NOMO-1 (cell line): Measurements from ENCODE around the gene PCDHGA5.
"Not testable (repeated sequence)": the region's sequence is repeated elsewhere in the genome, so short reads cannot be mapped to it uniquely, and the experiment has no call there.

Experiments
- DNase-seq, 2 experiments: peaks; one replicate each; lab custom pipeline; 2025; ENCODE audit not compliant: unreplicated experiment in 2 of 2; lab: John Stamatoyannopoulos, UW

The PCDHGA5 gene

DNA sequence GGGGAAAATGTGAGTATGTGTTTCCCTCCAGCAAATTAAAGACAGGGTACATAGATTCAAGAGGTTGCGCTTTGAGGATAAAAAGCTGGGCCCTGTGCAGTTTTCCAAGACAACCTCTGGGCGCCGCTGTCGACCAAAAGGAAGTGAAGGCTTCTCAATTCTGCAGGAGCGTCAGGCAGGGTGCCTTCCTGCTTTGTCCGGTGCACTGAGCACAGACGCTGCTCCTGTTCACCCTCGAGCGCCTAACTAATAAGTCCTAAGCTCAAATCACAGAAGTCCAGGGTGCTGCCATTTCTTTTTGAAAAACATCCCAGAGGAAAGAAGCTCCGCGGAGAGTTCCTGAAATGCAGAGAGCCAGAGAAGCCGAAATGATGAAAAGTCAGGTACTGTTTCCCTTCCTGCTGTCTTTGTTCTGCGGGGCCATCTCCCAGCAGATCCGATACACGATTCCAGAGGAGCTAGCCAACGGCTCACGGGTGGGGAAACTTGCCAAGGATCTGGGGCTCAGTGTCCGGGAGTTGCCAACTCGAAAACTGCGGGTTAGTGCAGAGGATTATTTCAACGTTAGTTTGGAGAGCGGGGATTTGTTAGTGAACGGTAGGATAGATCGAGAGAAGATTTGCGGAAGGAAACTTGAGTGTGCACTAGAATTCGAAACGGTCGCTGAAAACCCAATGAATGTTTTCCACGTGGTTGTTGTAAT is 13.9 kb upstream of the PCDHGA5 start, which contains the start of gene PCDHGB1:
Gene PCDHGB1 (plus strand): TSS at position 183 of the 703 bp plus-strand sequence. CDS start 162 bp downstream, at position 345.
- DNase-seq = no peak

DNA sequence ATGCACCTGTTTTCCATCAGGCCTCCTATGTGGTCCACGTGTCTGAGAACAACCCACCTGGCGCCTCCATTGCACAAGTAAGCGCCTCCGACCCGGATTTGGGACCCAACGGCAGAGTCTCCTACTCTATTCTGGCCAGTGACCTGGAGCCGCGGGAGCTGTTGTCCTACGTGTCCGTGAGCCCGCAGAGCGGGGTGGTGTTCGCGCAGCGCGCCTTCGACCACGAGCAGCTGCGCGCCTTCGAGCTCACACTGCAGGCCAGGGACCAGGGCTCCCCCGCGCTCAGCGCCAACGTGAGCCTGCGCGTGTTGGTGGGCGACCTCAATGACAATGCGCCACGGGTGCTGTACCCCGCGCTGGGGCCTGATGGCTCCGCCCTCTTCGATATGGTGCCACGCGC is 12.4 kb upstream of the PCDHGA5 start:
- no peak for DNase-seq

DNA sequence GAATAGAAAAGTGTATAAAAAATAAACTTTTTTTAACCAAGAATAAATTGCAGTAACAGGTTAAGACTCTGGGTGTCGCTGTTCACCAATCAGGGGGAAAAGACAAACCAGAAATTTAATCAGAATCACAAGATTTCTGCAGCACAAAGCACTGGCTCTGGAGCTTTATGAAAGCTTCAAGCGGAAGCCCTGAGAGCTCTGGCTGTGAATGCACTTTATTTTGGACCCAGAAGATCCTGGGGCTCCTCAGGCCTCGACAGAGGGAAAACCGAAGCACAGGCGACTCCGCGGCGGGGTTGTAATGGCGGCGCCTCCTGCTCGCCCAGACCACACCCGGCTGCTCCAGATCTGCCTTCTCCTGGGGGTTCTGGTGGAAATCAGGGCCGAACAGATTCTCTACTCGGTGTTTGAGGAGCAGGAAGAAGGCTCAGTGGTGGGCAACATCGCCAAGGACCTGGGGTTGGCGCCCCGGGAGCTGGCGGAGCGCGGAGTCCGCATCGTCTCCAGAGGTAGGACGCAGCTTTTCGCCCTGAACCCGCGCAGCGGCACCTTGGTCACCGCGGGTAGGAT is 9.0 kb upstream of the PCDHGA5 start, which contains the start of gene PCDHGA4:
Gene PCDHGA4 (plus strand): TSS at position 122 of the 570 bp plus-strand sequence. CDS start 87 bp downstream, at position 209.
- DNase-seq = no peak

DNA sequence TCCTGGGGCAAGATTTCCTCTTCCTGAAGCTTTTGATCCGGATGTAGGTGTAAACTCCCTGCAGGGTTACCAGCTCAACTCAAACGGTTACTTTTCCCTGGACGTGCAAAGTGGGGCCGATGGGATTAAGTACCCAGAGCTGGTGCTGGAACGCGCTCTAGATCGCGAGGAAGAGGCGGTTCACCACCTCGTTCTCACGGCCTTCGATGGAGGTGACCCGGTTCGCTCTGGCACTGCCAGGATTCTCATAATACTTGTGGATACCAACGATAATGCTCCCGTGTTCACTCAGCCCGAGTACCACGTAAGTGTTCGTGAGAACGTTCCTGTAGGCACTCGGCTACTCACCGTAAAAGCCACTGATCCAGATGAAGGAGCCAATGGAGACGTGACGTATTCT is 8.3 kb upstream of the PCDHGA5 start:
- no peak for DNase-seq

DNA sequence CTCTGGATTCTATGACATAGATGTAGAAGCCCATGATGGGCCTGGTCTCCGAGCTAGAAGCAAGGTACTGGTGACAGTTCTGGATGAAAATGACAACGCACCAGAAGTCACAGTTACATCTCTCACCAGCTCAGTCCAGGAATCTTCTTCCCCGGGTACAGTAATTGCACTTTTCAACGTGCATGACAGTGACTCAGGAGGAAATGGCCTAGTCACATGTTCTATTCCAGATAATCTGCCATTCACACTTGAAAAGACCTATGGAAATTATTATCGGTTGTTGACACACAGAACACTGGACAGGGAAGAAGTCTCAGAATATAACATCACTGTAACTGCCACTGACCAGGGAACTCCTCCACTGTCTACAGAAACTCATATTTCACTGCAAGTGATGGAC is 7.8 kb upstream of the PCDHGA5 start:
- no peak for DNase-seq

DNA sequence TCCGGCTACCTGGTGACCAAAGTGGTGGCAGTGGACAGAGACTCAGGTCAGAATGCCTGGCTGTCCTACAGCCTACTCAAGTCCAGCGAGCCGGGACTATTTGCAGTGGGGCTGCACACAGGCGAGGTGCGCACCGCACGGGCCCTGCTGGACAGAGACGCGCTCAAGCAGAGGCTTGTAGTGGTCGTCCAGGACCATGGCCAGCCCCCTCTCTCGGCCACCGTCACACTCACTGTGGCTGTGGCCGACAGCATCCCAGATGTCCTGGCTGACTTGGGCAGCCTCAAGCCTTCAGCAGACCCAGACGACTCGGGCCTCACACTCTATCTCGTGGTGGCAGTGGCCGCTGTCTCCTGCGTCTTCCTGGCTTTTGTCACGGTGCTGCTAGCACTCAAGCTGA is 7.0 kb upstream of the PCDHGA5 start:
- no peak for DNase-seq

DNA sequence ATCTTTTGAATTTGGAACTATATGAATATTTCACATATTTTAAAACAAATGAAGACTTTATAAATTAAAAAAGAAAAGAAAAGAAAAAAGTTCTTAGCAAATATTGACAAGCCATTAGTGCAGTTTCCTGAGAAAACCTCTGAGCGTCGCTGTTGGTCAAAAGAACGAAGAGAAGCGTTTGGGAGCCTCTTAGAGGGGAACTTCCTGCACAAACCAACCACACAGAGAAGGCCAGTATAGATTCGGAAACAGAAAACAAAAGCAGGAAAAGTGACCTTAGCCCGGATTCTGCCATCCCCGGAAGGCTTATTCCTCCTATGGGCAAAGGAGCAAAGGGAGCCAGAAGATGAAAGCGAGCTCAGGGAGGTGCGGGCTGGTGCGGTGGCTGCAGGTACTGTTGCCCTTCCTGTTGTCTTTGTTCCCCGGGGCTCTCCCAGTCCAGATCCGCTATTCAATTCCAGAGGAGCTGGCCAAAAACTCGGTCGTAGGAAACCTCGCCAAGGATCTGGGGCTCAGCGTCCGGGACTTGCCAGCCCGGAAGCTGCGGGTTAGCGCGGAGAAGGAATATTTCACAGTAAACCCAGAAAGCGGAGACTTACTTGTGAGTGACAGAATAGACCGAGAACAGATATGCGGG is 4.1 kb upstream of the PCDHGA5 start, which contains the start of gene PCDHGB2:
Gene PCDHGB2 (plus strand): TSS at position 205 of the 637 bp plus-strand sequence. CDS start 142 bp downstream, at position 347.
- peak; percentile 47 to 48 for DNase-seq

DNA sequence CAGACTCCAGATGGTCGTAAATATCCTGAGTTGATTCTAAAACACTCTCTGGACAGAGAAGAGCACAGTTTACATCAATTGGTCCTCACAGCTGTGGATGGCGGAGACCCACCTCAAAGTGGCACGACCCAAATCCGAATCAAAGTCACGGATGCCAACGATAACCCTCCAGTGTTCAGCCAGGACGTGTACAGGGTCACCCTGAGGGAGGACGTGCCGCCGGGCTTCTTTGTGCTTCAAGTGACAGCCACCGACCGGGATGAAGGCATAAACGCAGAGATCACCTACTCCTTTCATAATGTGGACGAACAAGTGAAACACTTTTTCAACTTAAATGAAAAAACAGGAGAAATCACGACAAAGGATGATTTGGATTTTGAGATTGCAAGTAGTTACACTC is 3.3 kb upstream of the PCDHGA5 start:
- no peak for DNase-seq

DNA sequence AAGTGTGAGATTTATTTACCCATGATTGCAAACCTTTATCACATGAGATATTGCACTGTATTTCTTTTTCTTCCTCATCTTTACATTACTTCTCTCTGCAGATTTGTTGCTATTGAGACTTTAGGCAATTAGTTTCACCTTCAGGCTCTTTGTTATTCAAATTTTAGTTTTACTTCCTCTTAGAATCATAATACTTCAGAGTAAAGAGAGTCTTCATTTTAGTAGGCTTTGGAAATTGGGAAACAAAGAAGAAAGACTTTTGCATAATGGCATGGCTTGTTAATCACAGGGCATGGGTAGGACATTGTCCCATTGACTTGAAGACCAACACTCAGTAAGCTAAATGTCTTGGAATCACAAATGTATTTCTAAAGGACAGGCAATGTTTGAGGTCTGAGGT is 1.2 kb upstream of the PCDHGA5 start:
- DNase-seq = peak in 1 of 2 experiments; percentile 16

DNA sequence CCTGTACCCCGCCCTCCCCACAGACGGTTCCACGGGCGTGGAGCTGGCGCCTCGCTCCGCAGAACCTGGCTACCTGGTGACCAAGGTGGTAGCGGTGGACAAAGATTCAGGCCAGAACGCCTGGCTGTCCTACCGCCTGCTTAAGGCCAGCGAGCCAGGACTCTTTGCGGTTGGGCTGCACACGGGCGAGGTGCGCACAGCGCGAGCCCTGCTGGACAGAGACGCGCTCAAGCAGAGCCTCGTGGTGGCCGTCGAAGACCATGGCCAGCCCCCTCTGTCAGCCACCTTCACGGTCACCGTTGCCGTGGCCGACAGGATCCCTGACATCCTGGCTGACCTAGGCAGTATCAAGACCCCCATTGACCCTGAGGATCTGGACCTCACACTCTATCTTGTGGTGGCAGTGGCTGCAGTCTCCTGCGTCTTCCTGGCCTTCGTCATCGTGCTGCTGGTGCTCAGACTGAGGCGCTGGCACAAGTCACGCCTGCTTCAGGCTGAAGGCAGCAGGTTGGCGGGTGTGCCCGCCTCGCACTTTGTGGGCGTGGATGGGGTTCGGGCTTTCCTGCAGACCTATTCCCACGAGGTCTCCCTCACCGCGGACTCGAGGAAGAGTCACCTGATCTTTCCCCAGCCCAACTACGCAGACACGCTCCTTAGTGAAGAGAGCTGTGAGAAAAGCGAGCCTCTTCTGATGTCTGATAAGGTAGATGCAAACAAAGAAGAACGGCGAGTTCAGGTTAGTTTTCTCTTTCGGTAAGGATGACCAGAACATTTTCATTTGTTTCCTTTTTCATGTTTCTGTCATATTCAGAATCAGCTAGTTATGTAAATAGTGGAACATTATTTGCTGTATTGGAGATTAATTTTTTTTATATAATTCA is 2.3 kb downstream of the PCDHGA5 start:
- DNase-seq = no peak

DNA sequence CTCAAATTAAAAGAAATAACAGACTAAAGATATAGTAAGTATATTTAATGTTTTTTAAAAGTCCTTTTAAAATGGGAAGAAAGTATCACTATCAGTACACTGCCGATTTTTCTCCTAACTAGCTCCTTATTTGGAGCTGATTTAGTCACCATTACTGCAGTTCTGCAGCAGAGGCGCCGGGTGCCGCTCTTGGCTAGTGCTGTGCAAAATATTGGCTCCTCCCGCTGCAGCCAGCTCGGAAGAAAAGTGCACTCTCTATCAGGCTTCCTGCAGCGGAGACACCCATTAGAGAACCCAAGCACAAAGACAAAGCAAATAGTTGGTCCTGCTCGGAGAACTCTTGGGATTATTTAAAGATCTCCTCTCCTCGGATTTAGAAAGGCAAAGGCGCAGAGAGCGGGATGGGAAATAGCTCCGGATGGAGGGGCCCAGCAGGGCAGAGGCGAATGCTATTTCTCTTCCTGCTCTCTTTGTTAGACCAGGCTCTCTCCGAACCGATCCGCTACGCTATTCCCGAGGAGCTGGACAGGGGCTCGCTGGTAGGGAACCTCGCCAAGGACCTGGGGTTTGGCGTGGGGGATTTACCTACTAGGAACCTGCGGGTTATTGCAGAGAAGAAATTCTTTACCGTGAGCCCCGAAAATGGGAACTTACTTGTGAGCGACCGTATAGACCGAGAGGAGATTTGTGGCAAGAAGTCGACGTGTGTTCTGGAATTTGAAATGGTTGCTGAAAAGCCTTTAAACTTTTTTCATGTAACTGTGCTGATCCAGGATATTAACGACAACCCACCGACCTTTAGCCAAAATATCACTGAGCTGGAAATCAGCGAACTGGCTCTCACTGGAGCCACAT is 6.3 kb downstream of the PCDHGA5 start, which contains the start of gene PCDHGB3:
Gene PCDHGB3 (plus strand): TSS at position 249 of the 855 bp plus-strand sequence. CDS start 153 bp downstream, at position 402.
- peak; percentile 48 to 59 for DNase-seq

DNA sequence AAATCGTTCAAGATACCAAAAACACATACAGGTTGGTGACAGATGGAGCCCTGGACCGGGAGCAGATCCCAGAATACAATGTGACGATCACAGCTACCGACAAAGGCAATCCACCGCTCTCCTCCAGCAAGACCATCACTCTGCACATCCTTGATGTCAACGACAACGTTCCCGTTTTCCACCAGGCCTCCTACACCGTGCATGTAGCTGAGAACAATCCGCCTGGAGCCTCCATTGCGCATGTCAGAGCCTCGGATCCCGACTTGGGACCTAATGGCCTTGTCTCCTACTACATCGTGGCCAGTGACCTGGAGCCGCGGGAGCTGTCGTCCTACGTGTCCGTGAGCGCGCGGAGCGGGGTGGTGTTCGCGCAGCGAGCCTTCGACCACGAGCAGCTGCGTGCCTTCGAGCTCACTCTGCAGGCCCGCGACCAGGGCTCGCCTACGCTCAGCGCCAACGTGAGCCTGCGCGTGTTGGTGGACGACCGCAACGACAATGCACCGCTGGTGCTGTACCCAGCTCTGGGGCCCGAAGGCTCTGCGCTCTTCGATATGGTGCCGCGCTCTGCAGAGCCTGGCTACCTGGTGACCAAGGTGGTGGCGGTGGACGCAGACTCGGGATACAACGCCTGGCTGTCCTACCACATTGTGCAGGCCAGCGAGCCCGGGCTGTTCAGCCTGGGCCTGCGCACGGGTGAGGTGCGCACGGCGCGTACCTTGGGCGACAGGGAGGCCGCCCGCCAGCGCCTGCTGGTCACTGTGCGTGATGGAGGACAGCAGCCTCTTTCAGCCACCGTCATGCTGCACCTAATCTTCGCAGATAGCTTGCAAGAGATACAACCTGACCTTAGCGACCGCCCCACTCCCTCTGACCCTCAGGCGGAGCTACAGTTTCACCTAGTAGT is 7.9 kb downstream of the PCDHGA5 start:
- no peak for DNase-seq

DNA sequence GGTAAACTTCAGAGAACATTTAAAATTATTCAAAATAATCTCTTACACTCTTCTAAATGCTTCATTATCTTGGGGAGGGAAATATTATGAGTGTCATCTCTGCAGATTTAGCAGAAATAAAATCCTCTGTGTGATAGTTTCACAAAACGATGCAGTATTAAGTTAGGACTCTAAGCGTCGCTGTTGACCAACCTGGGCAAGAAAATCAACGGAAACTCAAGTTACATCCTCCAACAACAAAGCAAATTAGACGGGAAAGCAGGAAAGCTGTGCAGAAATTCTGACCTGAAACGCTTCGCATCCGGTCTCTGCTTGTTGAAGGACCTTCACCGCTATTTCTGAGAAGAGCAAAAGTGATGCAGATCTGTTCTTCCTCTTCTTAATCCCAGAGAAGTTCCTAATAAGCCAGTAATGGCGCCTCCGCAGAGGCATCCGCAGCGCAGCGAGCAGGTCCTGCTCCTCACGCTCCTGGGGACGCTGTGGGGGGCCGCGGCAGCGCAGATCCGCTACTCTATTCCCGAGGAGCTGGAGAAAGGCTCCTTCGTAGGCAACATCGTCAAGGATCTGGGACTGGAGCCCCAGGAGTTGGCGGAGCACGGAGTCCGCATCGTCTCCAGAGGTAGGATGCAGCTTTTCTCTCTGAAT is 9.8 kb downstream of the PCDHGA5 start, which contains the start of gene PCDHGA6:
Gene PCDHGA6 (plus strand): TSS at position 219 of the 645 bp plus-strand sequence. CDS start 193 bp downstream, at position 412.
- DNase-seq = no peak

DNA sequence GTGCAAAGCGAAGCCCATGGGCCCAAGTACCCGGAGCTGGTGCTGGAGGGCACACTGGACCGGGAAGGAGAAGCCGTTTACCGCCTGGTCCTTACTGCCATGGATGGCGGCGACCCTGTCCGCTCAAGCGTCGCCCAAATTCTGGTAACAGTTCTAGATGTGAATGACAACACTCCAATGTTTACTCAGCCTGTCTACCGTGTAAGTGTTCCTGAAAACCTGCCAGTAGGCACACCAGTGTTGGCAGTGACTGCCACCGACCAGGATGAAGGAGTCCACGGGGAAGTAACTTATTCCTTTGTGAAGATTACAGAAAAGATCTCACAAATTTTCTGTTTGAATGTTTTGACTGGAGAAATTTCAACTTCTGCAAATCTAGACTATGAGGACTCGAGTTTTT is 10.7 kb downstream of the PCDHGA5 start:
- DNase-seq = no peak

DNA sequence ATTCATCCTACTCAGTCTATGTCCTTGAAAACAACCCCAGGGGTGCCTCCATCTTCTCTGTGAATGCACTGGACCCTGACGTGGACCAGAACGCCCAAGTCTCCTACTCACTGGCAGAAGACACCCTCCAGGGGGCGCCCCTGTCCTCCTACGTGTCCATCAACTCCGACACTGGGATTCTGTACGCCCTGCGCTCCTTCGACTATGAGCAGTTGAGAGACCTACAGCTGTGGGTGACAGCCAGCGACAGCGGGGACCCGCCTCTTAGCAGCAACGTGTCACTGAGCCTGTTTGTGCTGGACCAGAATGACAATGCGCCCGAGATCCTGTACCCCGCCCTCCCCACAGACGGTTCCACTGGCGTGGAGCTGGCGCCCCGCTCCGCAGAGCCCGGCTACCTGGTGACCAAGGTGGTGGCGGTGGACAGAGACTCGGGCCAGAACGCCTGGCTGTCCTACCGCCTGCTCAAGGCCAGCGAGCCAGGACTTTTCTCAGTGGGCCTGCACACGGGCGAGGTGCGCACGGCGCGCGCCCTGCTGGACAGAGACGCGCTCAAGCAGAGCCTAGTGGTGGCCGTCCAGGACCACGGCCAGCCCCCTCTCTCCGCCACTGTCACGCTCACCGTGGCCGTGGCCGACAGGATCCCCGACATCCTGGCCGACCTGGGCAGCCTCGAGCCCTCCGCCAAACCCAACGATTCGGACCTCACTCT is 11.6 kb downstream of the PCDHGA5 start:
- not testable (repeated sequence) for DNase-seq

DNA sequence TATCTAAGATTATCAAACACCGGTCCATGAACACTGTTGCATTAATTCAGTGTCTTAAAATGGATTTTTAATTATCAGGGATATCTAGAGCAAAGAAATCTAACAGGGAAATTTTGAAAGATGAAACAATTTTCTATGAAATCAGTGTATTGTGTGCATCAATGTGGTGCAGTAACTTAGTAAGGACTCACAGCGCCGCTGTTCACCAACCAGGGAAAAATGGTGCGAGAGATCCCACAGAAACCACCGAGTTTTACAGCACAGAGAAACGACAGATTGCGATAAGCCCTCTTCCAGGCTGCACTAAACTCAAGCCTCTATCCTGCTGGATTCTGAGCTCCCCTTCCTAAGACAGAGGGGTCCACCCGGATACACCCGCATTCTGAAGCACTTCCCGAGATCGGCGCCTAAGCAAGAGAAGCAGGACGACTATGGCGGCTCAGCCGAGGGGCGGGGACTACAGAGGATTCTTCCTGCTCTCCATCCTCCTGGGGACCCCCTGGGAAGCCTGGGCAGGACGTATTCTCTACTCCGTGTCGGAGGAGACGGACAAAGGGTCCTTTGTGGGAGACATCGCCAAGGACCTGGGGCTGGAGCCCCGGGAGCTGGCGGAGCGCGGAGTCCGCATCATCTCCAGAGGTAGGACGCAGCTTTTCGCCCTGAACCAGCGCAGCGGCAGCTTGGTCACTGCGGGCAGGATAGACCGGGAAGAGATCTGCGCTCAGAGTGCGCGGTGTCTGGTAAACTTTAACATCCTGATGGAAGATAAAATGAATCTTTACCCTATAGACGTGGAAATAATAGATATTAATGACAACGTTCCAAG is 18.7 kb downstream of the PCDHGA5 start, which contains the start of gene PCDHGA7:
Gene PCDHGA7 (plus strand): TSS at position 274 of the 826 bp plus-strand sequence. CDS start 158 bp downstream, at position 432.
- DNase-seq = no peak
